Mucosa of descending colon (tissue), 3 donors: ENCODE data around the gene CDH4. TPM values are rescaled to one million over a fixed set of nuclear protein-coding genes. Genes with fewer than 3 reads are reported as not detected.

Source experiments
- ATAC-seq: fragments of 200-7000 bp; cut with Tn5 transposase; one replicate; pipeline ENCODE4 v1.9.1; 2020; ENCODE audit warnings: mild to moderate bottlenecking, moderate library complexity
- DNase-seq, 3 donors: peaks; one replicate each; pipeline ENCODE4 v3.0.0-alpha.2; 2020
- H3K36me3 ChIP-seq: fragments of 200-600 bp; one replicate; pipeline ENCODE4 v1.8.0; 2021; ENCODE audit warnings: low read depth, mild to moderate bottlenecking
- H3K4me1 ChIP-seq: fragments of 200-600 bp; one replicate; pipeline ENCODE4 v1.8.0; 2021; ENCODE audit warnings: low read depth, mild to moderate bottlenecking
- H3K4me3 ChIP-seq: fragments of 200-600 bp; one replicate; pipeline ENCODE4 v1.8.0; 2021; ENCODE audit warnings: mild to moderate bottlenecking
- H3K9me3 ChIP-seq: fragments of 200-600 bp; one replicate; pipeline ENCODE4 v1.8.0; 2021; ENCODE audit warnings: mild to moderate bottlenecking
- intact Hi-C, 2 donors: fragments of 100-400 bp; cut with DNase I in 1 of 2; cut with micrococcal nuclease in 1 of 2; formaldehyde crosslinking; loops; one replicate each; pipeline versions ENCODE4 v1.11.0 to v1.11.1; 2022; cut with DNase I, micrococcal nuclease
- total RNA-seq, 3 donors: library from RNA; stranded (reverse); fragmentation: NEBNext Ultra II Directional in 2 of 3; extraction: Animal tissue kit (Norgen Biotek cat#: 25700) in 2 of 3; gene quantifications; one replicate each; pipeline versions ENCODE4 v1.2.1 to v1.2.4, GENCODE V29; 2021 to 2023
- TF ChIP-seq, protein P1 (sequence below): fragments of 200-600 bp; IDR thresholded peaks from one replicate; pipeline ENCODE4 v1.8.0; 2022; ENCODE audit warnings: antibody characterized with exemption, mild to moderate bottlenecking
- donor health status: DM: no; HTN: no; CAD: no; lungs with moderate emphysema.
- donor health status: DM: no; HTN: no; CAD: no.
- donor health status: DM: no; HTN: yes; CAD: no.

CDH4 gene
- total RNA-seq, 3 donors from 2014 or later, result 0.16 TPM; not detected in 2

DNA sequence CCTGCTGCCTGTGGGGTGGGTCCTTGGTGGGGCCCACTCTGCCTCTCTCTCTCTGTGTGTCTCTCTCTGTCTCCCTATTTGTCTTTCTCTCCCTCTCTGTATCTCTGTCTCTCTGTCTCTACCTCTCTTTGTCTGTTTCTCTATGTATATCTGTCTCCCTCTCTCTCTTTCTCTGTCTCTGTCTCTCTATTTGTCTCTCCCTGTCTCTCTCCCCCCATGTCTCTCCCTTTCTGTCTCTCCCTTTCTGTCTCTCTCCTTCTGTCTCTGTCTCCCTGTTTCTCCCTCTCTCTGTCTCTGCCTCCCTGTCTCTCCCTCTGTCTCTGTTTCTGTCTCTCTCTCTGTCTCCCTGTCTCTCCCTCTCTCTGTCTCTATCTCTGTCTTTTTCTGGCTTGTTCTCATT lies 353.2 kb downstream of the CDH4 start:
- no peaks in the 10 kb centered on the region for H3K9me3 ChIP-seq
- ATAC-seq, result no peak
- DNase-seq, result no peak
- no peak overlapping the region for H3K4me3 ChIP-seq
- no peaks in the 10 kb centered on the region for H3K36me3 ChIP-seq
- H3K4me1 ChIP-seq, result no peaks in the 10 kb centered on the region
- TF ChIP-seq, protein P1, sequence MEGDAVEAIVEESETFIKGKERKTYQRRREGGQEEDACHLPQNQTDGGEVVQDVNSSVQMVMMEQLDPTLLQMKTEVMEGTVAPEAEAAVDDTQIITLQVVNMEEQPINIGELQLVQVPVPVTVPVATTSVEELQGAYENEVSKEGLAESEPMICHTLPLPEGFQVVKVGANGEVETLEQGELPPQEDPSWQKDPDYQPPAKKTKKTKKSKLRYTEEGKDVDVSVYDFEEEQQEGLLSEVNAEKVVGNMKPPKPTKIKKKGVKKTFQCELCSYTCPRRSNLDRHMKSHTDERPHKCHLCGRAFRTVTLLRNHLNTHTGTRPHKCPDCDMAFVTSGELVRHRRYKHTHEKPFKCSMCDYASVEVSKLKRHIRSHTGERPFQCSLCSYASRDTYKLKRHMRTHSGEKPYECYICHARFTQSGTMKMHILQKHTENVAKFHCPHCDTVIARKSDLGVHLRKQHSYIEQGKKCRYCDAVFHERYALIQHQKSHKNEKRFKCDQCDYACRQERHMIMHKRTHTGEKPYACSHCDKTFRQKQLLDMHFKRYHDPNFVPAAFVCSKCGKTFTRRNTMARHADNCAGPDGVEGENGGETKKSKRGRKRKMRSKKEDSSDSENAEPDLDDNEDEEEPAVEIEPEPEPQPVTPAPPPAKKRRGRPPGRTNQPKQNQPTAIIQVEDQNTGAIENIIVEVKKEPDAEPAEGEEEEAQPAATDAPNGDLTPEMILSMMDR, result no peak
- intact Hi-C loops, result no loop called here

DNA sequence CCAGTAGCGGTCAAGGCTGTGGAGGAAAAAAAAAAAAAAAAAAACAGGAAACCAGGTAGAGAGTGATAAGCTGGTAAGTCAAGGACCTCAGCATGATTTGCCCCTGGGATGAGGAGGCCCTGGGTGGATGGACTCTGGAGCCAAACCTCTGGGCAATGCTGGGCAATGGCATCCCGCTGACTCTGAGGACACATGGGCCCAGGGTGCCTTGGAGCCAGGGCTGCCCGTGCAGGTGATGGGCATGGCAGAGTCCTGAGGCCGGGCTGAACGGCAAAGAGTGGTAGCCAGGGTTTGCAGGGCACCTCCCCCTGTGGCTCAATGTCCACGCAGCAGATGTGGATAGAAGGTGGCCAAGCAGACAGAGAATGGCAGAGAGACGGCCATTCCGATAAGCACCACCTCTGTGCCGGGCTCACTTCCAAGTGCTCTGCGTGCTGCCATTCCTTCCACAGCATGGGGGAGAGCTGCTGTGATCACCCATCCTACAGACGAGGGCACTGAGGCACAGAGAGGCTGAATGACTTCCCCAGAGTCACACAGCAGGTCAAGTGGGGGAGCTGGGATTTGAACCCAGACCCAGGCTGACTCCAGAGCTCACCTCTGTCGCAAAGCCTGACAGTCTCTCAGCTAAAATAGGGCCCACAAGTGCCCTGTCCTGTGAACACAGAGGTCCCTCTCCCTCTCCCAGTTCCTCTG lies 353.9 kb downstream of the CDH4 start:
- no peak for ATAC-seq

DNA sequence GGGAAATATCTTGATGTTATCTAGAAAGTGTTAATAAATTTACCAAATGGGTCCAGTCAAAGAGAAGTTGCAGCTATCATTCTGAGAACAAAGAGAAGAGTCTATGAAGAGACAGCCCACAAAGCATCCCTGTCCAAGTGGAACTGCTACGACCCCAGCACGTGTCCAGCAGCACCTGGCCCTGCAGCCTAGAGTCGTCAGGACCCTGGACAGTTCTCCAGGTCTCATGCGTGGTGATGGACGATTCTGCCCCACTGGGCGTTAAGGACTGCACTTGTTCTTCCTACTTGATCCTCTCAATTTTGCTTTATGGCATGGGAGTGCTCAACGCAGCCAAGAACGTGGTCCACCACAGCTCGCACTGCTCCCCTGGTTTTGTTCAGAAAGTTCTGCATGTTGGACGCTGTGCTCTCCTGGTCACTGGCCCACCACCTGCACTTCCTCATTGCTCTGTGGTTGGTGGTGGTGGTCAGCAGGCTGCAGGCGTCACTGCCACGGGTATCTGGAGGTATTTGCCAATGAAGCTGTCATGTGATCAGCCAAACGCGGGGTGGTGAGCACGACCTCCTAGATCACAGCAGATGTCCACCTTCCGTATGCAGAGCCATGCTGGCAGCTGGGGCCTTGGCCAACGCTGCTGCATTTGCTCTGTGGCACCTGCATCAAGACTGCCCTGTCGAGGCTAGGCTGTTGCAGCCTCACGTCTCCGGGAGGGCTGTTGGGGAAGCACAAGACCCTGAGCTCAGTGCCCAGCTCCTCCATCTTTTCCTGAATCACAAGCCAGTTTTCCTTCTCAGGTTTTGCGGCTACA lies 356.4 kb downstream of the CDH4 start:
- no peaks in the 10 kb centered on the region for H3K9me3 ChIP-seq
- no peaks in the 10 kb centered on the region for H3K36me3 ChIP-seq
- H3K4me3 ChIP-seq, result no peak overlapping the region
- ATAC-seq (no peak), DNase-seq (peak in 1 of 3 donors; percentile 9)
- TF ChIP-seq, protein P1, result no peak
- intact Hi-C loops, result no loop called here
- no peaks in the 10 kb centered on the region for H3K4me1 ChIP-seq

More for the DNA sequence above, 353.9 kb downstream of the CDH4 start:
- no peaks in the 10 kb centered on the region for H3K36me3 ChIP-seq
- H3K9me3 ChIP-seq, result no peaks in the 10 kb centered on the region
- no peak overlapping the region for H3K4me3 ChIP-seq
- no peaks in the 10 kb centered on the region for H3K4me1 ChIP-seq
- DNase-seq, result no peak
- intact Hi-C loops, result no loop called here
- TF ChIP-seq, protein P1, result no peak

DNA sequence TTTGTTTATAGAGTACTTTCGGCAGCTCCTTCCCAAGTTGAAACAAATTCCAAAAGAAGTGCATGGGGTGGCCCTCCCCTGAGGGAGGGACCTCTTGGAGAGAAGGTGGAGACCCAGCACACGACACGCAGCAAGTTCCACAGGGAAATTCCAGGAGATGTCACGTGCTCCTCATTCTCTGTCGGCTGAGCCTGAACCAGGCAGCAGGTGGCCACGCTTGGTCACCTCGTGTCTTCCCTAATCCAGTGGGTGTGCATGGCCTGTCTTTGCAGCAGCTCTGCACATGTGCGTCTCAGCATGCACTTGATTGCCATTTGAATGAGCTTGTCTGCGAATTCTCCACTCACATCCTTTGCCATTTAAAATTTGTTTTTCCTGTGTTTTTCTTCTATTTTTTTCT lies 357.4 kb downstream of the CDH4 start:
- Histone ChIP-seq H3K36me3 (no peaks in the 10 kb centered on the region), H3K4me1 (no peaks in the 10 kb centered on the region), H3K9me3 (no peaks in the 10 kb centered on the region), H3K4me3 (no peak overlapping the region)
- TF ChIP-seq, protein P1, result no peak
- DNase-seq (no peak), ATAC-seq (no peak)
- intact Hi-C loops, result no loop called here

DNA sequence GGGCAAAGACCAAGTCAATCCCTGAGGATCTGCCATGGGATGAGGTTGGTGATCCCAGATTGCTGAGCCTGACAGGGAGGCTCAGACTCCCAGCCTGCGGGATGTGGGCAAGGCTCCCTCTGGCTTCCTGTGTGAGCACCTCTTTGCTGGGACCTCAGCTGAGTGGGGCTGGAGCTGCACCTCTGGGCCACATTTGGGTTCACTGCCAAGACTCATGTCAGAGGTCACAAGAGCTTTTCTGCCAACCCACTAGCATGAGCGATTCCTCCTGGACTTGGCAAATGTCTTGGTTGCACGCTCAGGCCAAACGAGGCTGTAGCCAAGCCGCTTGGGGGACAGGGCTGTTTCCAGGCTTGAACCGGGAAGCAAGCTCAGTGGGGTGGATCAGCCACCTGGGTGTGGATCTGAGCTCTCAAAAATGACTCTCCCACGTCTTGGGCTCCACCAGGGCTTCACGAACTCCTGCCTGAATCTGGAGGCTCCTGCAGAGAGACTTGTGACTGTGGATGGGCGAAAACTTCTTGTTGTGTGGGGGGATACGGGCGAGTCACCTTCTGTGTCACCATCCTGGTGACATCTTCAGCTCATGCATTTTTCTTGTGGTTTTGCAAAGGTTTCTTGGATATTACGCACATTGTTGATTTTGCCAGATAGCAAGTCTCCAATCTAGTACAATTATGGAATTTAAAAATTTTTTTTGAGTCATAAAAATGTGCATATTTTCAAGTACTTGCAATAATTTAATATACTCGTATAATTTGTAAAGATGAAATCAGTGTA lies 359.5 kb downstream of the CDH4 start:
- Histone ChIP-seq H3K4me1 (no peaks in the 10 kb centered on the region), H3K36me3 (no peaks in the 10 kb centered on the region), H3K4me3 (no peak overlapping the region), H3K9me3 (no peaks in the 10 kb centered on the region)
- TF ChIP-seq, protein P1, result no peak
- intact Hi-C loops, result no loop called here
- no peak for DNase-seq
- no peak for ATAC-seq
